Measurements from ENCODE around the gene ALK.

ALK gene

DNA sequence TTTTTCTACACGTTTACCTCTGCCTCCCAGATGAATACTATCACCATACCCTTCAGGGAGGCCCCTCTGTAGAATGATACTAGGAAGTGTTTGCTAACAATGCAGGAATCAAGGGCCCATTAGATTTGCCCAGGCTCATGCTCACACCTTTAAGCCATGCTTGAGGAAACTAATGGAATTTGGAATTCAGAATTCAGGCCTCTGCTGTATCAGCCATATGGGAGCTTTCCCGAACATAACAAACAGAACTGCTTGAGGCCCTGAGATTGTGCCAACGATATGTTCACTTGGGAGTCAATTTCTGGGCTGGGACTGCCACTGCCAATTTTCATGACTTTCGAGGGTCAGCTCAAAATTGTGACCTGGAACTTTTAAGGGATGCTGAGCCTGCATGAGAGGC, 523.7 kb downstream of the ALK start:
- TF ChIP-seq, protein P1, sequence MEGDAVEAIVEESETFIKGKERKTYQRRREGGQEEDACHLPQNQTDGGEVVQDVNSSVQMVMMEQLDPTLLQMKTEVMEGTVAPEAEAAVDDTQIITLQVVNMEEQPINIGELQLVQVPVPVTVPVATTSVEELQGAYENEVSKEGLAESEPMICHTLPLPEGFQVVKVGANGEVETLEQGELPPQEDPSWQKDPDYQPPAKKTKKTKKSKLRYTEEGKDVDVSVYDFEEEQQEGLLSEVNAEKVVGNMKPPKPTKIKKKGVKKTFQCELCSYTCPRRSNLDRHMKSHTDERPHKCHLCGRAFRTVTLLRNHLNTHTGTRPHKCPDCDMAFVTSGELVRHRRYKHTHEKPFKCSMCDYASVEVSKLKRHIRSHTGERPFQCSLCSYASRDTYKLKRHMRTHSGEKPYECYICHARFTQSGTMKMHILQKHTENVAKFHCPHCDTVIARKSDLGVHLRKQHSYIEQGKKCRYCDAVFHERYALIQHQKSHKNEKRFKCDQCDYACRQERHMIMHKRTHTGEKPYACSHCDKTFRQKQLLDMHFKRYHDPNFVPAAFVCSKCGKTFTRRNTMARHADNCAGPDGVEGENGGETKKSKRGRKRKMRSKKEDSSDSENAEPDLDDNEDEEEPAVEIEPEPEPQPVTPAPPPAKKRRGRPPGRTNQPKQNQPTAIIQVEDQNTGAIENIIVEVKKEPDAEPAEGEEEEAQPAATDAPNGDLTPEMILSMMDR (IDR thresholded peaks at IDR 0.05; ENCODE audit: insufficient read depth, missing control alignments): no peak
- DNase-seq (ENCODE audit: insufficient read length, low spot score) (no peak), FAIRE-seq (no peak)

DNA sequence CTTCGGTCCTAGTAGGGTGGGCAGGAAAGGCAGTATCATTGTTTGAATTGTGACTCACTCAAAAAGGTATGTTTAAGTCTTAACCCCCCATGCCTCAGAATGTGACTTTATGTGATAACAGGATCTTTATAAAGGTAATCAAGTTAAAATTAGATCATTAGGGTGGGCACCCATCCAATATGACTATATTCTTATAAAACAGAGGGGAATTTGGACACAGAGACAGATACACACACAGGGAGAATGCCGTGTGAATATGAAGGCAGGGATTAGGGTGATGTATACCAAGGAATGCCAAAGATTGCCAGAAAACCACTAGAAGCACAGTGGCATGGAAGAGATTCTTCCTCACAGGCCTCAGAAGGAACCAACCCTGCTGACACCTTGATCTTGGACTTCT, 524.3 kb downstream of the ALK start:
- FAIRE-seq: no peak
- TF ChIP-seq, protein P1 (IDR thresholded peaks at IDR 0.05; ENCODE audit: insufficient read depth, missing control alignments): no peak
- DNase-seq (ENCODE audit: insufficient read length, low spot score): no peak

DNA sequence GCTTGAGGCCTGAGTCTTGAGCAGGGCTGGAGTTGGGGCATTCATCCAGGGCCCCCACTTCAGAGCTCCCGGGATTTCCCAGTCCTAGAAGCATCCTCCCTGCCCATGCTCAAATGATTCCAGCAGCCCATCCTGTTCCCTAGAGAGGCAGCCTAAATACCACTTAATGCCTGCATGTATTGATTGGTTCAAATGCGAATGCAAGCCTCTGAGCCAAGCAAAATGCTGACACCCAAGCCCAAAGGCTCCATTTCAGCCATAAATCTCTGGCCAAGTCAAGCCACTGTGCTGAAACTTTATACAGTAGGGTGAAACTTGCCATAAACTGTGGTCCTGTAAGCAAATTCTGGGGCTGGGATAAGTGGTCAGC, 526.4 kb downstream of the ALK start:
- DNase-seq (ENCODE audit: insufficient read length, low spot score) (no peak), FAIRE-seq (no peak)
- TF ChIP-seq, protein P1 (IDR thresholded peaks at IDR 0.05; ENCODE audit: insufficient read depth, missing control alignments): no peak

DNA sequence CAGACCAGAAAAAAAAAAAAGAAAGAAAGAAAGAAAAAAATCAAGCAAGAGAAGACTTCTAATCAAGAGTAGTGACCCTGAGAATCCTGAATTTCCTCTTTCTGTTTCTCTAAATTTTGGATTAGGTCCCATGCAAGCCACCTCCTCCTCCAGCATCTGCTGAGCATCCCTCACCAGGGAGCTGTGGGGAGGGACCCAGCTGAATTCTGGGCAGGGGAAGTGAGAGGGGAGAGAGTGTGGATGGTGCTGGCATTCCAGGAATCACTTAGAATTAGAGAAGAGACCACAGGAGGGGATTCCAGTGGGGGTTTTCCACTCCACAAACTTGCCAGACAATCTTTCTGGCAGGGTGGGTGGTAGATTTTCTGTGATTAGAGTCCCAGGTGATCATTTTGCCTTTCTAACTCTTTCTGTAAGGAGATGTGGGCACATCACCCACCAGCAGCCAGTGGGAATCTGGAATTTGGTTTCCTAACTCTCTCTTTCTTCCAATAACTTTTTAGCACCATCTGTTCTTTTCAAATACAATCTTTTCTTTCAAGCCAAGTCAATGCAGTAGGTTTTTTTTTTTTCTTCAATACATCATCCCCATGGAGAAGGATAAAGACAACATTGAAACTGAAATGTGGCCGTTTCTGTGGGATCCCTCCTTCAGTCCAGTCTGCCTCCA, 526.9 kb downstream of the ALK start:
- TF ChIP-seq, protein P1 (IDR thresholded peaks at IDR 0.05; ENCODE audit: insufficient read depth, missing control alignments): no peak
- DNase-seq (ENCODE audit: insufficient read length, low spot score) (no peak), FAIRE-seq (no peak)

DNA sequence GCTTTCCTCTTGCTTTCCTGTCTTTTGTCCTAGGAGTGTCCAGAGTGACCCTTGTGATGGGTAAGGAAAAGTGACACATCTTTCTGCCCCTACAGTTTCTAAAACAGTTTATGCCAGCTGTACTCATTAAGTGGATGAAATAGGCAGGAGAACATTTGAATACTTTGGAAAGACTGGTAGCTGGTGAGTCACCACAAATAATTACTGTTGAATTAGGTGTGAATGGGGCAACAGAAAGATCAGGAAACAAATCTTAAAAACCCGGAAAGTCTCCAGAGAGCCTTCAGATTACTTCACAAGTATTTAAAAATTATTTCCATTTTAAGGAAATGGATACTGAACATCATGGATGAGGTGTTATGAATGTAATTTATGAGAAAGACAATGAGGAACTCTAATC, 527.7 kb downstream of the ALK start:
- DNase-seq (ENCODE audit: insufficient read length, low spot score) (no peak), FAIRE-seq (no peak)

DNA sequence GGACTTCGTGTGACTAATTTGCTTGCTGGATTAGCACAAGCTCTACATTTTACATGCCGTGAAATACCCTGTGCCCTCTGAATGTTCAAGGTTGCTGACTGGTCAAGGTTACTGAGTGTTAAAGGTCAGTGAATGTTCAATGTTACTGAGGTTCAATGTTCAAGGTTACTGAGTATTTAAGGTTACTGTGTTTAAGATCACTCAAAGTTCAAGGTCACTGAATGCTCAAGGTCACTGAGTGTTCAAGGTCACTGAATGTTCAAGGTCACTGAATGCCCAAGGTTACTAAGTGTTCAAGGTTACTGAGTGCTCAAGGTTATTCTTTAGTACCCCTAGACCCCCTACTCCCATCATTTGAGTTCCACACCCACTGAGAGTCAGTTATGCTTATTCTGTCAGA, 528.6 kb downstream of the ALK start:
- no peak for DNase-seq (ENCODE audit: insufficient read length, low spot score)
- no peak for FAIRE-seq
- TF ChIP-seq, protein P1 (IDR thresholded peaks at IDR 0.05; ENCODE audit: insufficient read depth, missing control alignments): no peak

More for the DNA sequence above, 527.7 kb downstream of the ALK start:
- TF ChIP-seq, protein P1 (IDR thresholded peaks at IDR 0.05; ENCODE audit: insufficient read depth, missing control alignments): no peak

DNA sequence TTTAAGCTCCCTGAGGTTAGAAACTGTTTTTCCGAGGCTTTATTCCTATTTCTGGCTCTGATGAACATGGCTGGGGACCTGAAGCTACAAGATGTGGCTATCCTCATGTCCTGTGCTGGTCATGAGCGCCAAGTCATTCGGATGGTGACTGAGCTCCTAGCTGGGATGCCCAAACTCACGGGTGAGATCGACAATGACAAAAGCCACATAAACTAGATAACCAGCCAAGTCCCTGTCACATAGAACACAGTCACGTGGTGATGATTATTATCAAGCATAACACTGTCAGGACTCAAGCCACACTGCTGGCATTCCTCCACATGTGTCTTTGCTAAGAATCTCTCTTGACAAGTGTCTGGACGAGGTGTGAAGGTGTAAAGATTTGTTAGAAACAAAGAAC, 531.2 kb downstream of the ALK start:
- TF ChIP-seq, protein P1 (IDR thresholded peaks at IDR 0.05; ENCODE audit: insufficient read depth, missing control alignments): no peak
- DNase-seq (ENCODE audit: insufficient read length, low spot score) (no peak), FAIRE-seq (no peak)

Data from D721Med (cell line).